OCI-LY1 (cell line): ENCODE data around the gene ADAMTS12.

Experiments used
- H2AFZ ChIP-seq: fragments of 200-600 bp; sonication (generic), shearing (Covaris generic); 2 replicates; pipeline ENCODE4 v1.6.0; 2014; ENCODE audit warnings: antibody characterized with exemption, mild to moderate bottlenecking, low read length
- H3F3A ChIP-seq: fragments of 200-600 bp; sonication (generic), shearing (Covaris generic); 2 replicates; pipeline ENCODE4 v1.6.0; 2014; ENCODE audit warnings: mild to moderate bottlenecking, antibody characterized with exemption, low read length, moderate library complexity; ENCODE audit not compliant: insufficient read depth
- H3K27ac ChIP-seq: fragments of 200-600 bp; sonication (generic); 2 replicates; pipeline ENCODE4 v1.5.1; 2014; ENCODE audit warnings: low read length, mixed run types, mild to moderate bottlenecking, low read depth; ENCODE audit not compliant: poor library complexity, severe bottlenecking
- H3K27me3 ChIP-seq: fragments of 200-600 bp; sonication (generic); 2 replicates; pipeline ENCODE4 v1.6.0; 2014; ENCODE audit warnings: antibody characterized with exemption, mild to moderate bottlenecking, low read length, moderate library complexity; ENCODE audit not compliant: insufficient read depth
- H3K36me3 ChIP-seq: fragments of 200-600 bp; sonication (generic); 2 replicates; pipeline ENCODE4 v1.6.1; 2014; ENCODE audit warnings: mild to moderate bottlenecking, antibody characterized with exemption, low read length, moderate library complexity, mixed read lengths; ENCODE audit not compliant: insufficient read depth
- H3K4me1 ChIP-seq: fragments of 200-600 bp; sonication (generic); 2 replicates; pipeline ENCODE4 v1.5.1; 2014; ENCODE audit warnings: mild to moderate bottlenecking, low read length, moderate library complexity; ENCODE audit not compliant: insufficient read depth, severe bottlenecking
- H3K4me2 ChIP-seq: fragments of 200-600 bp; sonication (generic), shearing (Covaris generic); 2 replicates; pipeline ENCODE4 v1.6.1; 2014; ENCODE audit warnings: low read length
- H3K4me3 ChIP-seq: fragments of 200-600 bp; sonication (generic); 2 replicates; pipeline ENCODE4 v1.5.1; 2014; ENCODE audit warnings: low read length, low read depth, mild to moderate bottlenecking, mixed read lengths; ENCODE audit not compliant: poor library complexity, severe bottlenecking
- H3K79me2 ChIP-seq: fragments of 200-600 bp; shearing (Covaris generic); 2 replicates; pipeline ENCODE4 v1.6.1; 2016; ENCODE audit warnings: mixed run types, low read length, mixed read lengths; ENCODE audit not compliant: insufficient read depth
- H3K9ac ChIP-seq: fragments of 200-600 bp; sonication (generic), shearing (Covaris generic); 2 replicates; pipeline ENCODE4 v1.6.1; 2014; ENCODE audit warnings: mild to moderate bottlenecking, low read length, mixed read lengths
- H3K9me2 ChIP-seq: fragments of 200-600 bp; sonication (generic), shearing (Covaris generic); 2 replicates; pipeline ENCODE4 v1.6.1; 2014; ENCODE audit warnings: low read depth, mild to moderate bottlenecking, low read length, mixed read lengths
- H3K9me3 ChIP-seq: fragments of 200-600 bp; shearing (Covaris generic); 2 replicates; pipeline ENCODE4 v1.6.1; 2014; ENCODE audit warnings: low read length, mixed read lengths
- H4K20me1 ChIP-seq: fragments of 200-600 bp; sonication (generic), shearing (Covaris generic); 2 replicates; pipeline ENCODE4 v1.6.0; 2016; ENCODE audit warnings: mild to moderate bottlenecking, low read length; ENCODE audit not compliant: insufficient read depth
- CTCF ChIP-seq: fragments of 200-600 bp; sonication (generic), shearing (Covaris generic); IDR thresholded peaks from 2 replicates; pipeline ENCODE4 v1.5.1; 2017; ENCODE audit warnings: mild to moderate bottlenecking, antibody characterized with exemption, low read length, moderate library complexity, mixed read lengths
- EZH2 ChIP-seq: fragments of 200-600 bp; sonication (generic), shearing (Covaris generic); IDR thresholded peaks from 2 replicates; pipeline ENCODE4 v1.8.0; 2017; ENCODE audit warnings: borderline replicate concordance, mixed run types, mild to moderate bottlenecking, antibody characterized with exemption, low read length, moderate library complexity, mixed read lengths

ADAMTS12 gene

GRCh38 chr5:33641744-33642505 lies 249.9 kb downstream of the ADAMTS12 start:
- Histone ChIP-seq H3F3A (no peaks in the 10 kb centered on the region), H3K4me2 (no peak overlapping the region), H2AFZ (no peak overlapping the region), H4K20me1 (no peaks in the 10 kb centered on the region), H3K27me3 (peaks cover 10% of the 10 kb centered on the region; the same call in 1 of the 2 replicates), H3K79me2 (no peaks in the 10 kb centered on the region), H3K4me3 (no peak overlapping the region), H3K9ac (no peak overlapping the region), H3K4me1 (no peaks in the 10 kb centered on the region), H3K9me2 (no peaks in the 10 kb centered on the region), H3K27ac (no peak overlapping the region), H3K36me3 (no peaks in the 10 kb centered on the region), H3K9me3 (no peaks in the 10 kb centered on the region)
- TF ChIP-seq CTCF (no peak), EZH2 (no peak)

GRCh38 chr5:33639474-33639873 lies 252.3 kb downstream of the ADAMTS12 start:
- Histone ChIP-seq H3K27ac (no peak overlapping the region), H4K20me1 (no peaks in the 10 kb centered on the region), H3K4me2 (no peak overlapping the region), H3K9me2 (no peaks in the 10 kb centered on the region), H3K9ac (no peak overlapping the region), H2AFZ (no peak overlapping the region), H3K27me3 (peaks cover 10% of the 10 kb centered on the region; the same call in 1 of the 2 replicates), H3K4me3 (no peak overlapping the region), H3K79me2 (no peaks in the 10 kb centered on the region), H3K4me1 (no peaks in the 10 kb centered on the region), H3K9me3 (no peaks in the 10 kb centered on the region), H3K36me3 (no peaks in the 10 kb centered on the region), H3F3A (no peaks in the 10 kb centered on the region)
- no peak for TF ChIP-seq CTCF
- no peak for TF ChIP-seq EZH2

- H3K9me3 ChIP-seq: no peaks in the 10 kb centered on the region
- H3K4me3 ChIP-seq: no peak overlapping the region
- no peak overlapping the region for H3K4me2 ChIP-seq
- no peak overlapping the region for H2AFZ ChIP-seq
- TF ChIP-seq EZH2 (no peak), CTCF (no peak)
- no peak overlapping the region for H3K27ac ChIP-seq
- no peaks in the 10 kb centered on the region for H3F3A ChIP-seq
- H3K9me2 ChIP-seq: no peaks in the 10 kb centered on the region
- no peaks in the 10 kb centered on the region for H3K4me1 ChIP-seq
- 0 out of 2 replicates have a peak, but pooled peaks cover 2% of the 10 kb centered on the region for H3K27me3 ChIP-seq
- H3K79me2 ChIP-seq: no peaks in the 10 kb centered on the region
- H3K36me3 ChIP-seq: no peaks in the 10 kb centered on the region
- no peaks in the 10 kb centered on the region for H4K20me1 ChIP-seq
- H3K9ac ChIP-seq: no peak overlapping the region
Observed at GRCh38 chr5:33637011-33637410, 254.8 kb downstream of the ADAMTS12 start.
